GM18951 (cell line): ENCODE measurements around the gene GPR18.

Experiments
- POLR2A ChIP-seq: IDR thresholded peaks from 4 replicates; pipeline ENCODE4 v1.6.1; 2011; ENCODE audit warnings: mild to moderate bottlenecking; ENCODE audit not compliant: insufficient read length, insufficient read depth; ENCODE audit errors: extremely low read depth
- in situ Hi-C: fragments of 300-500 bp; cut with MboI; formaldehyde crosslinking; loops from one replicate; pipeline ENCODE4 v1.12.0; 2022; ENCODE audit warnings: low sequenced_read_pairs, mixed read lengths, inconsistent platforms; ENCODE audit not compliant: unreplicated experiment

GPR18 gene

DNA sequence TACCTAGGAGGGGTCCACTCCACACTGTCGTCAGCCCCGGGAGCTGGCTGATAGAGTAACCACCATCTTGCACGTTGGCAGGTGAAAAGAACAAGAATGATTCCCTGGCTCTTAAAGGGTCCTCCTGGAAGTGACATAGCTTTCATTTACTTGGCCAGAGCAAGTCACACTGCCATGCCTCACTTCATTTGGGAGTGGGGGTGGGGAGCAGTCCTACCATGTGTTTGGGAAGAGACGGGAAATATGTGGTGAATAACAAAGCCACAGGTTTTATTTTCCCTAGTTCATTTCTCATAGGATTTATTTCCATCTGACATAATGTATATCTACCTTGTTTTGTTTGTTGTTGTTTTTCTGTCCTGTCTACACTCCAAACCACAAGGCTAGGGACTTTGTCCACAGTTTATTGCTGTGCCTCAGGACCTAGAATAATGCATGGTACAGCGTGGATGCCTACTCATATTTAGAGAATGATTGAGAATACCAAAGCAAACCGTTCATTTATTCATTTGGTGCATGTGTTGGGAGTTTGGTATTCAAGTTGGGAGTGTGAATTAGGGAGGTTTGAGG lies 30.8 kb downstream of the GPR18 start:
- no peak for TF ChIP-seq POLR2A
- in situ Hi-C loops: no loop called here

DNA sequence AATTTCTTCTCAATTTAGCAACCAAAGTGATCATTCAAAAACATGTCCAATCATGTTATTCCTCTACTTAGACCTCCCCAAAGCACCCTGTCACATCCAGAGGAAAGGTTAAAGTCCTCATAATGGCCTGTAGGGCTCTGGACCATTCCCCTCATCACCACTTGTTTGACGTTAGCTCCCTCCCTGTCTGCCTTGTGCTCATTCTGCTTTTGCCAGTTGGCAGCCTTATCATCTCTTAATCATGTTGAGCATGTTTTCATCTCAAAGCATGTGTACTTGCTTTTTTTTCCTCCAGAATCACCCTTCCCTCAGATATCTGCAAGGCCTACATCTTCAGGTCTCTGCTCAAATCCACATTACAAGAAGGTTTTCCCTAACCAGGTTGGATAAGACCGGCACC lies 31.7 kb downstream of the GPR18 start:
- TF ChIP-seq POLR2A: no peak
- in situ Hi-C loops: no loop called here

DNA sequence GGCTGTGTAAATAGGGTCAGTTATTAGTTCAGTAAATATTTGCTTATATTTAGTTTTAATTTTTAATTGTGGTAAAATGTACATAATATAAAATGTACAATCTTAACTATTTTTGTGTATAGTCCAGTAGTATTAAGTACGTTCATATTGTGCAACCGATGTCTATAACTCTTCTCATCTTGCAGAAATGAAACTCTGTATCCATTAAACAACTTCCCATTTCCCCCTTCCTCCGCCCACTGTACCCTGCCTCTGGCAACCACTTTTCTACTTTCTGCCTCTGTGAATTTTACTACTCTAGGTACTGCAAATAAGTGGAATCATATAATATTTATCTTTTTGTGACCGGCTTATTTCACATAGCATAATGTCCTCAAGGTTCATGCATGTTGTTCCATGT lies 33.1 kb downstream of the GPR18 start:
- TF ChIP-seq POLR2A: no peak
- in situ Hi-C loops: no loop called here

DNA sequence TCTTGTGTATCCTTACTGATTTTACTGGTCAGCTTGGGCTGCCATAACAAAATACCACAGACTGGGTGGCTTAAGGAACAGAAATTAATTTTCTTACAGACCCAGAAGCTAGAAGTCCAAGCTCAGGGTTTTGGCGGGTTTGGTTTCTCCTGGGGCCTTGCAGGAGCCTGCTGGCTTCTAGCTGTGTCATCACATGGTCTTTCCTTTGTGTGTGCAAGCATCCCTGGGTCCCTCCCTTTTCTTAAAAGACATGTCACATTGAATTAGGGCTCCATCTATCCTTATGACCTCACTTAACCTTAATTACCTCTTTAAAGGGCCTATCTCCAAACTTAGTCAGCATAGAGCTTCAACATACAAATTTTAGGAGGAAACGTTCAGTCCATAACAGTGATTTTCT lies 34.2 kb downstream of the GPR18 start:
- TF ChIP-seq POLR2A: no peak
- in situ Hi-C loops: no loop called here

- TF ChIP-seq POLR2A: no peak
- in situ Hi-C loops: no loop called here
These were observed 34.6 kb downstream of the GPR18 start for GRCh38 chr13:99223587-99223986.

DNA sequence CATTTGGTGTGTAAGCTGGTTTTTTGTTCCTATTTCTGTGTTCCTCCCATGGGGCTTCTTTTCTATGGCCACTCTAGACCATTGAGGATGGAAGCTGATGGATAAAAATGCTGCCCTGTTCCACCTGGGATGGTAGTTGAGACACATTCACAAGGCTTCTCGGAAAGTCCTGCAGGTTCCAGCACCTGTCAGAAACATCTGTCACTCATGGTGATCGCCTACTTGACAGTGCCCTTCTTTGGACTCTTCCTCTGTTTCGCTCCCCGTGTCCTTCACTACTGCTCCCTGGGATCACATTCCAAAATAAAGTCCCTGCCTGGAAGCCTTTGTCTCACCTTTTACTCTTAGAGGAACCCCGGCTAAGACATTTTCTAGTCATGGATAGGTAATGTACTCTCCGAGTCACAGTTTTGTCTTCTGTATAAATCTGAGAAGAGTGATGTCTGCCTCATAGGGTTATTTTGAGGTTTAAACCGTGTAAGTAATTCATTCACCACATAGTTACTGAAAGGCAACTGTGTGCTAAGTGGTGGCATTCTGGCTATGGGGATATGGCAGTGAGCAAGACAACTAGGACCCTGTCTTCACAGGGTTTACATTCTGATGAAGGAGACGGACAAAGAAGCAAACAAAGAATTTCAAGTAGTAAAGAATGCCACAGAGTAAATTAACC lies 36.5 kb downstream of the GPR18 start:
- no peak for TF ChIP-seq POLR2A
- in situ Hi-C loops: no loop called here

GRCh38 chr13:99220199-99220935 lies 37.8 kb downstream of the GPR18 start:
- no peak for TF ChIP-seq POLR2A
- in situ Hi-C loops: no loop called here

GRCh38 chr13:99218969-99219368 lies 39.2 kb downstream of the GPR18 start:
- in situ Hi-C loops: no loop called here
- no peak for TF ChIP-seq POLR2A

DNA sequence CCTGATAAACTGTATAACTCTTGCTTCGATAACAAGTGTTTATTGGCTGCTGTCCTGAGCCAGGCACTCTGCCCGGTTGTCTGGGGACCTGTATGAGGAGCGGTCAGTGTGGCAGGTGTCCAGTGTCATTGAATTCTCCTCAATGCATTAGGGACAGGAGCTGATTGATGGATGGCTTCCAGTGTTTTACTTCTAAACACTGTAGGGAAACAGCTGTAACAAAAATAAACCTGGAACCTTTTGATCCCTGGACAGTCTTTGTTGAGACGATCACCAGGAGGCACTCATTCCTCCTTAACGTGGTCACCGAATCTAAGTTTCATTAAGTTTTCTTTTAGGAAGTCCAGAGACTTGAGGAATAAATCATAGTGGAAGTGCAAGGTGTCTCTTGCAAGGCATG lies 39.6 kb downstream of the GPR18 start:
- in situ Hi-C loops: no loop called here
- TF ChIP-seq POLR2A: no peak

GRCh38 chr13:99218126-99218525 lies 40.1 kb downstream of the GPR18 start:
- in situ Hi-C loops: no loop called here
- no peak for TF ChIP-seq POLR2A

DNA sequence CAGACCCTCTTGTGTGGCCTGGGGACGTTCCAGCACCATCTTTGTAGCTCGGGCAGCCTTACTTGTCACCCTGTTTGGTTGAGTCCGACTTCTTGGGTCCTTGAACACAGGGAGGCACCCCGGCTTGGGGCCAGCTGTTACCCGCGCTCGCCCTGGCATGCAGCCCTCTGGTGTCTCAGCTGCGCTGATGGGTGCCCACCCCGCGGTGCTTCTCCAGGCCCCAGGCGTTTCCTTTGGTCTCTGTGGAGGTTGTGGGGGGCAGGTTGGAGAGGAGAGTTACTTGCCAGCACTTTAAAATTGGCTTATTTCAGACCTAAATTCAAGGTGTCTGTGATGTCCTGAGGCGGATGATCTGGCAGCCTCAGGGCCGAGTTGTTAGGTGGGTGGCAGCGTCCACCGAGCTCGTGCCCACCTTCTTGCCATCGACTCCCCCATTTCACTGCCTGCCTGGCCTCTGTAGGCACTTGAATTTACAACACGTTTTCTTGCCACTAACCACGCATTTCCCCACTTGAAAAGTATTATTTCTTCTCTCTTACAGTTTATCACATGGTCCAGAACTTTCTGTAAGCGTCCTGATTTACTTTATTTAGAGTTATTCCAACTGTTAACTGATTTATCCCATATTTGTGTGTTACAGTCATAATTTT lies 40.6 kb downstream of the GPR18 start:
- in situ Hi-C loops: no loop called here
- TF ChIP-seq POLR2A: no peak

DNA sequence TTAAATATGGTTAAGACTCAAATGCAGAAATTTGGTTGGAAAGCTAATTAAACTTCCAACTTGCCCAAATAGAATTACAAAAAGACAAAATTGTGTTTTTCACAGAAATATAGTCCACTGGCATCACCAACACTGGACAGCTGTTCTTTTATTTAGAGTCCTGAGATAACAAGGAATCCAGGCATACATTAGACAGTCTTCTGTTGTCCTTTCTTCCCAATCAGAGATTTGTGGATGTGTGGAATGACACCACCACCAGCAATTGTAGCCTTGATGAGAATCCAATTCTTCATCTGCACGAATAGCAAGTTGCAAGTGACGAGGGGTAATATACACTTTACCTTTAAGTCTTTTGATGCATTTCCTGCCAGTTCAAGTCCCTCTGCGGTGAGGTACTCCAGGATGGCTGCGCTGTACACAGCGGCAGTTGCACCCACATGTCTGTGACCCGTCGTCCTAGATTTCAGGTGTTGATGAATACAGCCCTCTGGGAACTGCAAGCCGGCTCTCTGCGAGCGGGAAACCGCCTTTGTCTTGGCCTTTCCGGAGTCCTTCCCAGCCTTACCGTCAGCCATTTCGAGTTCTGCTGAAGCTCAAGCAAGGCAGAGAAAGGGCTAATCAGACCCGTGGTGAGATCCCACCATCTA lies 42.9 kb downstream of the GPR18 start:
- no peak for TF ChIP-seq POLR2A
- in situ Hi-C loops: no loop called here

DNA sequence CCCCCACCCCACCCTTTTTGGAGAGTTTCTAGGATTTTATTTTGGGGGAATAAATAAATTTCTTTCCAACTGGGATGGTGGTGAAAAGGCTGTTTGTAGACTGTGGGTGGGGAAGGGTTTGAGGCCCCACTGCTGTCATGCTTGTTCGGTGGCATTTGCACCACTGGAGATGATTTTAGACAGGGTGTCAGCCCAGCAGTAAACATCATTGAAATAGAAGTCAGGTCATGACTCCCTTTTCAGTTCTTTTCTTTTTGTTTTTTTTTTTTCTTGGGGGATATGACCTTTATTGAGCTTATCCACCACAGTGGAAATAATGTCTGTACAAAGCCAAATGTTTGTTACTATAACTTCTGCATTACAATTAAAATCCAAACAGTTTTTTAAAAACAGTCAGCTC lies 43.4 kb downstream of the GPR18 start:
- TF ChIP-seq POLR2A: no peak
- in situ Hi-C loops: no loop called here
